Measurements from ENCODE around the gene TMA7B.
"Not testable (repeated sequence)": the region's sequence is repeated elsewhere in the genome, so short reads cannot be mapped to it uniquely, and the experiment has no call there.

The TMA7B gene

DNA sequence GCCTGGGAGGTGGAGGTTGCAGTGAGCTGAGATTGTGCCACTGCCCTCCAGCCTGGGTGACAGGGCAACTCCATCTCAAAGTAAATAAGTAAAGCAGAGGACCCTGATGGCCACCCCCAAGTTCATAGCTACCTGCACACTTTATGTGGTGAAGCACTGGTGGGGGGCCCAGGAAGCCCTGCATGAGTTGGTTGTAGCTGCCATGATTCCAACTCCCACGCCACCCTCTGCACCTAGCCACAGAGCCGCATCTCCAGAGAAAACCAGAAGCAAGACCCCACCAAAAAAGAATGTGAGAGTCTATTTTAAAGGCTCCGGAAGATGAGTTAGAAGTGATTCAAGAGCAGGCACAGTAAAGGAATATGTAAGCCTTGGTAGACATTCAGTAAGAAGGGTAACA is 20.4 kb upstream of the TMA7B start:
- Mint-ChIP-seq H3K4me3 (peak overlapping the region; percentile 31), H3K27me3 (no peaks in the 10 kb centered on the region), H3K27ac (peak overlapping the region; percentile 89), H3K9me3 (no peaks in the 10 kb centered on the region), H3K36me3 (ENCODE audit: low read depth) (peaks cover 5% of the 10 kb centered on the region), H3K4me1 (peaks cover 98% of the 10 kb centered on the region)
- ATAC-seq (peak; percentile 20), DNase-seq (no peak)

DNA sequence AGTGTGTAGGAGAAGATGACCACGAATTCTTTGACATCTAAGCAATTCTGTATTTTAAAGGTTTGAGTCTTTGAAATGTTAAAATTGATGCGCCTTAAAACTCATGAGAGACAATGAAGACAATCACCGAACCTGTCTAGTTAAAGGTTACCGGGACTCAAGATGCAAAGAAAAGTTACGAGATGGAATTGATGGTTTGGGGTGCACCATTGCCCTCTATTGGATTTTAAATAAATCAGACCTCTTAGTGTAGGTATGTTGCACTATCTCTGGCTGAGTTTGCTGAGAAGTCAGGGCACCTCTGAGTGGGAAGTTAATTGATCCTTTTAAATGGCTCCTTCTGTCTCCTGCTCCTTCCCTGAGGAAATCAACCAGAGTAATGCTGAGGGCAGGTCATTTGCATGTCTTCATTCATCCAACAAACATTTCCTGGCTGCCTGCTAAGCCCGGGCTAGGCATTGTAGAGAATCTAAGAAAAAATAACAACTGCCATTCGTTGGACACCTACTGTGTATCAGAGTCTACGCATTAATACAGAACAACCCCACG is 19.4 kb upstream of the TMA7B start:
- H3K9me3 Mint-ChIP-seq, result no peaks in the 10 kb centered on the region
- H3K27ac Mint-ChIP-seq, result peak overlapping the region; percentile 89
- H3K36me3 Mint-ChIP-seq (ENCODE audit: low read depth), result peaks cover 4% of the 10 kb centered on the region
- peaks cover 98% of the 10 kb centered on the region for H3K4me1 Mint-ChIP-seq
- no peak for DNase-seq
- H3K27me3 Mint-ChIP-seq, result no peaks in the 10 kb centered on the region
- ATAC-seq, result no peak
- peak overlapping the region; percentile 31 for H3K4me3 Mint-ChIP-seq

DNA sequence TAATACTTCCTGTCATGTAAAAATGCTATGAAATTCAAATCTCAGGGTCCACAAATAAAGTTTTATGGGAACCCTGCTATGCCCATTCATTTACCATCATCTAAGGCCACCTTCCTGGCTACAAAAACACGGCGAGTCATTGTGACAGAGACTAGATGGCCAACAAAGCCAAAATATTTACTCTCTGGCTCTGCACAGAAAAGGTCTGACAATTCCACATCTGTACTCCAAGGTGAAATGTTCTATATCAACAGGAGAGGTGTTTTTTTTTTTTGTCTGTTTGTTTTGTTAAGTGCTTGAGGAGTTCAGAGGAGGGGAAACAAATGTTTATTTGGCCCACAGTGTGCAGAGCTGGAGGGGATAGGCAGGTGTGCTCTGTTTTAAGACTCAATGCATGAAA is 18.6 kb upstream of the TMA7B start:
- H3K4me3 Mint-ChIP-seq, result peak overlapping the region; percentile 2

DNA sequence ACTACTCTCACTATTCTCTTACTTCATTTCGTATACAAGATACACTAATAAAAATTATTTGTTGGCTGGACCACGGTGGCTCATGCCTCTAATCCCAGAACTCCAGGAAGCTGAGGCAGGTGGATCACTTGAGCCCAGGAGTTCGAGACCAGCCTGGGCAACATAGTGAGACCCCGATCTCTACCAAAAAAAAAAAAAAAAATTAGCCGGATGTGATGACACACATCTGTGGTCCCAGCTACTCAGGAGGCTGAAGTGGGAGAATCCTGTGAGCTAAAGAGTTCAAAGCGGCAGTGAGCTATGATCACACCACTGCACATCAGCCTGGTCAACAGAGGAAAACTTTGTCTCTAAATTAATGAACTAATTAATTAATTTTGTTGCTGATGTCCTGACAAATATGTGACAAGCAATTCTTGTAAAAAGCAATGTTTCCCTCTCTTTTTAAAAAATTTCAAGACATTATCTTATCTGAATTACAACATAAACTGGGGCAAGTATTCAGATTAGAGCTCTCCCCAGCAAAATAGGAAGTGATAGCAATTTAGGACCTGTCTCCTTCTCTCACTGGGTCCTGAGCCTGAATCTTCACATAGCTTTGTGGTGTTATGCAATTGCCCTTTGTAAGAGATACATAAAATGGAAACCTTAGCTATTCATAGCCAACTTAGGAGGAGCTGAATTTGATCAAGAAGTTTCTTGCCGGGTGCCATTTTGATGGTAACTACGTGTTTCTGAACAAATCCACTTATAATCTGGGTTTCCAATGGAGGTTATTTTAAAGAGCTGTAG is 17.6 kb upstream of the TMA7B start:
- H3K27me3 Mint-ChIP-seq, result no peaks in the 10 kb centered on the region
- peak overlapping the region; percentile 89 for H3K27ac Mint-ChIP-seq
- peaks cover 6% of the 10 kb centered on the region for H3K36me3 Mint-ChIP-seq (ENCODE audit: low read depth)
- ATAC-seq (peak; percentile 50), DNase-seq (no peak)
- no peaks in the 10 kb centered on the region for H3K9me3 Mint-ChIP-seq
- peaks cover 98% of the 10 kb centered on the region for H3K4me1 Mint-ChIP-seq
- H3K4me3 Mint-ChIP-seq, result peak overlapping the region; percentile 64

More for the DNA sequence above, 18.6 kb upstream of the TMA7B start:
- peak overlapping the region; percentile 89 for H3K27ac Mint-ChIP-seq
- peaks cover 98% of the 10 kb centered on the region for H3K4me1 Mint-ChIP-seq
- no peaks in the 10 kb centered on the region for H3K27me3 Mint-ChIP-seq
- DNase-seq, result no peak
- no peak for ATAC-seq
- H3K9me3 Mint-ChIP-seq, result no peaks in the 10 kb centered on the region
- peaks cover 4% of the 10 kb centered on the region for H3K36me3 Mint-ChIP-seq (ENCODE audit: low read depth)

DNA sequence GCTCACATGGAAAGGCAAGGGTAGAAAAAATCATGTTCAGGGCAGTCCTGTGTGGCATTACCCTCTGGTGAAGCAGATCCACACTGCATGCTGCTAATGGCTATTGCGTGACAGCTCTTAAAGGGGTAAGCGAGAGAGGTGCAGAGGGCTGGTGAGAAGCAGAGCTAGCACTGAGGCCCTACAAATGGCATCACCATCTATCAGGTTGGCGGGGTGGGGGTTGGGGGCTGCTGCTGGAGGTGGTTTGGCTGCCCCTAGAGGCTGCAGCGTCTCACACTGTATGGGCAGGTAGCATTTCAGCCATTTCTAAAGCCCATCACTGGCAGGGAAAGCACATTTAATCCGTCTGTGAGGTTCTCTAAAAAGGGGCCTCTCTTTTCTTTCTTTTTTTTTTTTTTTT is 16.9 kb upstream of the TMA7B start:
- Mint-ChIP-seq H3K36me3 (ENCODE audit: low read depth) (peaks cover 6% of the 10 kb centered on the region), H3K9me3 (no peaks in the 10 kb centered on the region), H3K4me1 (peaks cover 98% of the 10 kb centered on the region), H3K4me3 (peak overlapping the region; percentile 64), H3K27me3 (no peaks in the 10 kb centered on the region), H3K27ac (peak overlapping the region; percentile 89)
- DNase-seq (peak; percentile 72), ATAC-seq (peak; percentile 47)

DNA sequence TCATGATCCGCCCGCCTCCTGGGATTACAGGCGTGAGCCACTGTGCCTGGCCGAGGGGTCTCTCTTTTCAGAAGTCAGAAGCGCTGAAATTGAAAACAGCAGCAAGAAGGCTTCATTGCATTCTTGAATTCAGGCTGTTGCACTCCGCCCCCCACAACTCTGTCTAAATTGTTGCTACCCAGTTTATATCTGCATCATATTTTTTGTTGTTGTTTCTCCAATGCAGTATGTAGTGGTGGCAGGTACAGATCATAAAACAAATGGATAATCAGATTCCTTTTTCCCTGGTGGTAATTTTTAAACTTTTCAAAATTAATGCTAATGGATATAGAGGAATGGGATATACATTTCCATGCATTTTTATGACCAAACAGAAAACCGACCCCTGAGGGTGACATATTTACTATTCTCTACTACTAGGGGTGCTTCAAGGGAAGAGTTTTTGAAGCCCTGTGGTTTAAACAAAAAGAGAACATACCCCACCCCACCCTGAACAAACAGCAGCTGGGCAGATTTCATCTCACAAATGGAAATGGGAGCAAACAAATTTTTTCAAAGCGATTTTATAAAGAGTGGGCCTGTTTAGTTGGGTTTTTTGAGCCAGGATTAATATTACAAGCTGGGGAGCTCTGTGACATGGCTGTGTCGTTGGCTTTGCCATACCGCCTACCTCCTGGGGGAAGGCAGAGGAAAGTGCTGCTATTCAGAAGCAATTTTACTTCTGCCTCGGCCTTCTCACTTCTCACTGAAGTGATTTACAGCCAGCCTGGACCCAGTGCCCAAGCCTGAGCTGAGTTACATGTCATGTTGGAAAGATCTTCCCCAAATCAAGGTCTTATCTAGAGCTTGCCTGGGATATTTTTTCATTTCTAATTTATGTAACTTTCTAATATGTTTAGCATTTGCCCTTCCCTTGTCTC is 16.0 kb upstream of the TMA7B start:
- peak overlapping the region; percentile 64 for H3K4me3 Mint-ChIP-seq
- H3K4me1 Mint-ChIP-seq, result peaks cover 98% of the 10 kb centered on the region
- peak overlapping the region; percentile 89 for H3K27ac Mint-ChIP-seq
- H3K9me3 Mint-ChIP-seq, result no peaks in the 10 kb centered on the region
- H3K36me3 Mint-ChIP-seq (ENCODE audit: low read depth), result peaks cover 15% of the 10 kb centered on the region
- H3K27me3 Mint-ChIP-seq, result no peaks in the 10 kb centered on the region
- no peak for ATAC-seq
- DNase-seq, result no peak

DNA sequence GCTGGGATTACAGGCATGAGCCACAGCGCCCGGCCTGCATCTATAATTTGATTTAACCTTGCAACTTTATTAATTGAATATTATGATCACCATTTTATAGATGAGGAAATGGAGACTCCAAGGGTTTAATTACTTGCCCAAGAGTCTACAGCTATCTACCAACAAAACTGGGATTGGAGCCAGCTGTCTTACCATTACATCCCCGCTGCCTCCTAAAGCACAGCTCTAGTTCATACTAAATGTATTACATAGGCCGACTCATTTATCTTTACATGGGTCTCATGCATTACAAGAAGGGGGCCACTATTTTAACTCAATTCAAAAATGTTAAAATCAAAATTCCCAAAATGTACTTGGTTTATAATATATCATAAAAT is 14.1 kb upstream of the TMA7B start:
- H3K4me1 Mint-ChIP-seq, result peaks cover 100% of the 10 kb centered on the region
- DNase-seq (no peak), ATAC-seq (no peak)
- peaks cover 33% of the 10 kb centered on the region for H3K36me3 Mint-ChIP-seq (ENCODE audit: low read depth)
- no peak overlapping the region for H3K4me3 Mint-ChIP-seq
- no peaks in the 10 kb centered on the region for H3K9me3 Mint-ChIP-seq
- peak overlapping the region; percentile 89 for H3K27ac Mint-ChIP-seq
- no peaks in the 10 kb centered on the region for H3K27me3 Mint-ChIP-seq

DNA sequence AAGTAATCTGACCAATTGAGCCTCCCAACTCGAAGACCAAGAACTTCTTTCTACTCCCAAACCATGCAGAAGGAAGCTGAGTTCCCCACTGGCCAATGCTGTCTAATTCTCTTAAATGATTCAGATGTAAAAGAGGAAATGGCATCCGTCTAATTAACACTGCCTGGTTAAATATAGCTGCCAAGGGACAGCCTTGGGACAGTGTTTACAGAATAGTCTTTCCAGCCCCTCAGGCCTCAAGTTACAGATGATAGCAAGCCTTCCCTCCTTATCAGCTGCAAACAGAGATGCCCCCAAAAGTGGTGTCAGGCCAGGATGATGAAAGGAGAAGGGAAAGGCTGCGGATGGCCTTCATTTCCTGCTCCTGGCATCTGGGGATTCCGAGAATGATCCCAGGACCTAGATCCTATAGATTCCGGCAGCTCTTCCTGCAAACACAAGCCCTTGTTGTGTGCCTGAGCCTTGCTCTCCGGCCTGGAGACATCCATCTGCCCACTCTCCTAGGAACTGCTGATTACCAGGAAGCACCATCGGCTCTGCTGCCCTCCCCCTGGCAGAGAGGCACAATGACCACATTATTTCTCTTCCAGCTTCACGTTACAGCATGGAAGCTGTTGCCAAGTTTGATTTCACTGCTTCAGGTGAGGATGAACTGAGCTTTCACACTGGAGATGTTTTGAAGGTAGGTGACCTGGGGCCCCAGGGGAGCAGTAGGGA is 13.5 kb upstream of the TMA7B start:
- Mint-ChIP-seq H3K4me1 (peaks cover 100% of the 10 kb centered on the region), H3K27ac (peak overlapping the region; percentile 89), H3K27me3 (no peaks in the 10 kb centered on the region), H3K36me3 (ENCODE audit: low read depth) (peaks cover 36% of the 10 kb centered on the region), H3K4me3 (peak overlapping the region; percentile 33), H3K9me3 (no peaks in the 10 kb centered on the region)
- DNase-seq (no peak), ATAC-seq (no peak)

DNA sequence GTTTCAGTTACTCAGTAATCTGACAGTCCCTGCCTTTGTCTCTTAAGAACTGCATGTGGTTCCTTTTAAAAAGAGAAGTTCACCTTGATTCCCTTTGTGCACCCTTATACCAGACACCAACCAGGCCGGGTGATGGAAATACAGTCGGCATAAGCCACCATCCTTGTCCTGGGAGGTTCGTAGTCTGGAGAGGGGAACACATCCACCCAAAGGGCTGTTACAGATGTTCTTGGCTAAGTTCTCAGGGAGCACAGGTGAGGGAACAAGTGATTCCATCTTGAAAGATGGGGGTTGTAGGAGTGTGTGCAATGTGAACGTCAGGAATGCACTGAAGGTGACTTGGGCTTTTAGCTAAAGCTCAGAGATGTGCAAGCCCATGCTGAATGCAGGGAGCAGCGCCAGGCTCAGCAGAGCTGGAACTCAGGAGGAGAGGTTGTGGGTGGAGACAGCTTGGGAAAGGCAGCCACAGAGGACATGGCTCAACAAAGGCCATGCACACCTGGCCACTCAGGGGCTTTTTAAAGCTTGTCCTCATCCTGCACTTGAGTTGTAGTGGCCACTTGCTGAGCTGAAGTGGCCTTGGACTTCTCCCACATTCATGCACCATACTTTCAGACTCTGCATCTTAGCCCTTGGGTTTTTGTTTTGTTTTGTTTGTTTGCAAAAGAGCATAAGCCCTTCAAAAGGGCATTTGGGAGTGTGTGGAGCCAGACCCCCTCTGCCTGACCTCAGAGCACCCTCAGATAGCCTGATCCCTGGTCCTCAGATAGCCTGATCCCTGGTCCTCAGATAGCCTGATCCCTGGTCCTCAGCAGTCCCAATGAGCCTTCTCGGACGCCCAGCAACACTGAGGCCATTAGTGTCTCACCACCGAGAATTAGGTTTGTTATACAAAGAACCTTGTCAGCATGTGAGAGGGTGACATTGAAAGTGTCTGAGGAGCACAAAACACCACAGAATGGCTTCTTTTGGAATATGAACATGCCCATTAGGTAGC is 12.7 kb upstream of the TMA7B start:
- peak overlapping the region; percentile 89 for H3K27ac Mint-ChIP-seq
- peaks cover 40% of the 10 kb centered on the region for H3K36me3 Mint-ChIP-seq (ENCODE audit: low read depth)
- no peak overlapping the region for H3K4me3 Mint-ChIP-seq
- no peaks in the 10 kb centered on the region for H3K9me3 Mint-ChIP-seq
- ATAC-seq (no peak), DNase-seq (no peak)
- peaks cover 100% of the 10 kb centered on the region for H3K4me1 Mint-ChIP-seq
- H3K27me3 Mint-ChIP-seq, result no peaks in the 10 kb centered on the region

DNA sequence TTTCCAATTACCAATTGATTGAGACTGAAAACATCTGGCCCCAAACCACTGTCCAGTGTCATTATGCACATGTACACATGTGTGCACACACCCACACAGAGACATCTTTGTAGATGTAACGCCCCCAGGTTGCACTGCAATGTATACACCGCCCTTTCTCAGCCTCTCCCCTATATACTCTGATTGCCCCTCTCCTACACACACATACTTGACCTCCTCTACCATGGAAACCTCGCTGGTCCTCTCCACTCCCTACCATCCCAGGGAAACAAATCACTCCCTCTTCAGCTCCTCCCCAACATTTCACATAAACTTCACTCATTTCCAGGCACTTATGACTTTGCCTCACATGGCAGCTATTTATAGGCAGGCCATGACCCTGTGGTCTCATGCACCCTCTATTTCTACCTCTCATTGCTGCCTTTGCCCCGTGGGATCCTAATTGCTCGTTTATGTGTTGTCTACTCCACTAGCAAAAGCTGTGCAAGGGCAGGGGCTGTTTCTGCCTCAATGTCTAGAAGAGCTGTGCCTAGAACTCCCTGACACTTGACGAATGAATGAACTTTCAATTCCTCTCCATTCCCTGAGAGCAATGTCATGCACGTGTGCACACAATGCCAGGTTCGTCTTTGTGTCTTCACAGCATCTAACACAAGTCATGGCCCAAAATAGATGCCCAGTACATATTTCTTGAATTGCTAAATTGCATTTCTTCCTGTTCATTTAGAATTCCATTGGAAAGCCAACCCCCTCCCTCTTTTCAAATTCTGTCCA is 10.0 kb upstream of the TMA7B start:
- Mint-ChIP-seq H3K27me3 (no peaks in the 10 kb centered on the region), H3K27ac (peak overlapping the region; percentile 30), H3K4me1 (peaks cover 100% of the 10 kb centered on the region), H3K4me3 (peak overlapping the region; percentile 2), H3K36me3 (ENCODE audit: low read depth) (peaks cover 58% of the 10 kb centered on the region), H3K9me3 (no peaks in the 10 kb centered on the region)
- ATAC-seq (no peak), DNase-seq (no peak)

DNA sequence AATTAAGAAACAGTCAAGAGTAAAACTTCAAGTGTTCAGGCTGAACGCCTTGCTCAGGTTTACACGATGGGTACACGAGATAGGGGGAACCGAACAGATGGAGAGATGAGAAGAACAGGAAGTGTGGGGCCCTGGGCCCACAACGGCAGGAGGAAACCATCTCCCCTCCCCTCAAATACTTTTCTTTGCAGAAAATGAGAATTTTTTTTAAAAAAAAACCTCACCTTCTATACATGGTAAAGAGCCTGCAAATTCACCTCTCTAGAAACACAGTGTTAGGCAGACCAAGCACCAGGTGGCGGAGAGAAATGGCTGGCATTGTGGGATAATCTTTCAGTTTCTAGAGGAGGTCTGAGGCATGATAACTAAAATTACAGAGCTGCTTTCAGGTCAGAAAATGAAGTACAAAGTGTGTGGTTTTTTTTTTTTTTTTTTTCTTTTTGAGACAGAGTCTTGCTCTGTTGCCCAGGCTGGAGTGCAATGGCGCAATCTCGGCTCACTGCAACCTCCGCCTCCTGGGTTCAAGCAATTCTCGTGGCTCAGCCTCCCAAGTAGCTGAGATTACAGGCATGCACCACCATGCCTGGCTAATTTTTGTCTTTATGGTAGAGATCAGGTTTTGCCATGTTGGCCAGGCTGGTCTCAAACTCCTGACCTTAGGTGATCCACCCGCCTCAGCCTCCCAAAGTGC is 8.4 kb upstream of the TMA7B start:
- Mint-ChIP-seq H3K36me3 (ENCODE audit: low read depth) (peaks cover 67% of the 10 kb centered on the region), H3K4me1 (peaks cover 93% of the 10 kb centered on the region), H3K4me3 (peak overlapping the region; percentile 62), H3K27ac (peak overlapping the region; percentile 81)
- DNase-seq, H3K9me3 Mint-ChIP-seq, H3K27me3 Mint-ChIP-seq: not testable (repeated sequence)
- ATAC-seq, result peak; percentile 51

DNA sequence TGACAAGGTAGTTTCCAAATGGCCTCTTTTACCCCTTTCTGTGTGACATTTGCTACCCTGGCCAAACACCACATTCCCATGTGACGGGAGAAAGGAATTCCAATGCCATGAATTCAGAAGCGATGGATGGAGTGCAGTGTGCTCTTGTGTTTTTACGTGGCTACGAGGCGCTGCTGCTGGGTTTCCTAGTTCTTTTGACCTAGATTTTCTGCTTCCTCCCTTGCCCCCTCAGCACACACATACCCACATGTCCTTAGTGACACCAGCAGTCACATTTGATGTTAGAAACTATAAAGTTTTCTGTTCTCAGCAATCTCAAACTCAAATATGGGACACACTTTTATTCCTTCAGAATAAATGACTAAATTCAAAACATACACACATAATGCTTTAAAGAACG is 7.8 kb upstream of the TMA7B start:
- Mint-ChIP-seq H3K36me3 (ENCODE audit: low read depth) (peaks cover 71% of the 10 kb centered on the region), H3K9me3 (no peaks in the 10 kb centered on the region), H3K27me3 (no peaks in the 10 kb centered on the region), H3K4me3 (peak overlapping the region; percentile 50), H3K4me1 (peaks cover 93% of the 10 kb centered on the region), H3K27ac (peak overlapping the region; percentile 81)
- ATAC-seq (no peak), DNase-seq (no peak)

All from activated naive CD8-positive, alpha-beta T cell treated with anti-CD3 and anti-CD28 coated beads, Interleukin-2, amount 50 U/mL, for 24 hours (primary cell).